CD4-positive, alpha-beta T cell treated with Interleukin-6 at 100 ng/mL for 8 hours (primary cell): ENCODE measurements around the gene IKZF1.
"Not testable (repeated sequence)": the region's sequence is repeated elsewhere in the genome, so short reads cannot be mapped to it uniquely, and the experiment has no call there.

Experiments used
- DNase-seq: peaks from one replicate; pipeline ENCODE4 v3.0.0-alpha.2; 2020; ENCODE audit warnings: mixed read lengths, low spot score

Gene IKZF1

DNA sequence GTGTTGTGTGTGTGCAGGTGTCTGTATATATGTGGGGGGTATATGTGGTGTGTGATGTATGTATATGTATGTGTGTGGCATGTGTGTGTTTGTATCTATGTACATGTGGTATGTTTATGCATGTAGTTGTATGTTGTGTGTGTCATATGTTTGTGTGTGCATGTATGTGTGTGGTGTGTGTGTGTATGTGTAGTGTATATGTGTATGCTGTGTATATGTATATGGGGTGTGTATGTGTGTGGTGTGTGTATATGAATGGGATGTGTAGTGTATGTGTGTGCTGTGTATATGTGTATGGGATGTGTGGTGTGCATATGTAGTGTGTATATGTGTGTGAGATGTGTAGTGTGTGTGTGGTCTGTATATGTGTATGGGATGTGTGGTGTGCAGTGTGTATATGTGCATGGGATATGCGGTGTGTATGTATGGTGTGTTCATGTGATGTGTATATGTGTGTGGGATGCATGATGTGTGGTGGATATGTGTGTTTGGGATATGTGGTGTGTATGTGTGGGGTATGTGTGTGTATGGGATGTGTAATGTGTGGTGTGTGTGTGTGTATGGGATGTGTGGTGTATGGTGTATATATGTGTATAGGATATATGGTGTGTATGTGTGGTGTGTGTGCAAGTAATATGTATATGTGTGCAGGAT is 30.0 kb downstream of the IKZF1 start:
- no peak for DNase-seq

DNA sequence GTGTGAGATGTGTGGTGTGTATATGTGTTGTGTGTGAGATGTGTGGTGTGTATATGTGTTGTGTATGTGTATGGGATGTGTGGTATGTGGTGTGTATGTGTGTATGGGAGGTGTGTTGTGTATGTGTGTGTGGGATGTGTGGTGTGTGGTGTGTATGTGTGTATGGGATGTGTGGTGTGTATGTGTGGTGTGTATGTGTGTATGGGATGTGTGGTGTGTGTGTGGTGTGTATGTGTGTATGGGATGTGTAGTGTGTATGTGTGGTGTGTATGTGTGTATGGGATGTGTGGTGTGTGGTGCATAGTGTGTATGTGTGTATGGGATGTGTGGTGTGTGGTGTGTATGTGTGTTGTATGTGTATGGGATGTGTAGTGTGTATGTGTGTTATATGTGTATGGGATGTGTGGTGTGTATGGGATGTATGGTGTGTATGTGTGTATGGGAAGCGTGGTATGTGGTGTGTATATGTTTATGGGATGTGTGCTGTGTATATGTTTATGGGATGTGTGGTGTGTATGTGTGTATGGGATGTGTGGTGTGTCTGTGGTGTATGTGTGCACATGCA is 30.8 kb downstream of the IKZF1 start:
- DNase-seq = no peak

DNA sequence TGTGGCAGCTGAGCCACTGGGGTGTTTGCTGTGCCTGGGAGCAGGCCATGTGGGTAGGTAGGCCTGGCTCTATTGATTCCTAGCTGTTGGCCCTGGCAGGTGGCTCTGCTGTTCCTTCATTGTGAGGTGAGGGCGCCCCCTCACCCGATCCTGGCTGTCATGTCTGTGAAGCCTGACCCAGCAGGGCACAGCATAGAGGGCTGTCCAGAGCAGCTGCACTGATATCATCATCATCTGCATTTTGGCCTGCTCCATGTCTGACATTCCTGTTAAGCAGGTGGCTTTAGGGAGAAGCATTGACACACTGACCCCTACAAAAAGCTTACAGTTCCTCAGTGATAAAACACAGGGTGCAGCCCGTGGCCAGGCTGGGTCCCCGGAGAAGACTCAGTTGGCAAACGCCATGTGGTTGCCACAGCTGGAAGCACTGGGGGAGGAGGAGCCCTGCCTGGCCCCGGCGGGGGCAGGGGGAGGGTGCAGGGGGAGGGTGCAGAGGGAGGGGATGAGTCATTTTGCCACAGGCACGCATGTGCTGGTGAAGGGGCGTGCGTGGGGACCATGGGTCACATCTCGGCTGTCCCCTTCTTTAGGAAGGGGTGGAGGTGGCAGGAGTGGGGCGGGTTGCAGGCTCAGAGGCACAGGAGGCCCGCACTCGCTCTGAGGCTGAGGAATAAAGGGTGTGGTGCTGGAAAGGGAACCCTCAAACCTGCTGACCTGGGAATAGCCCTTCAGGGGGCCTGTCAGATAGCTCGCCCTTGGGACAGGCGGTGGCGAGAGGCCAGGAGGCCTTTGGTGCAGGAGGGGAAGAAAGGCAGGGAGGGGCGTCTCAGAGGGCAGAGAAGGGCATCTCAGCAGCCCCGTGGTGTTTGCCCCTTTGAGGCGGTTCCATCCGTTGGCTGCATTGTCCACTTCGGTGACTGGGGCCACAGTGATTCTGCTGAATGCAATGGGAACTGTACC is 31.6 kb downstream of the IKZF1 start:
- DNase-seq = peak; percentile 88

DNA sequence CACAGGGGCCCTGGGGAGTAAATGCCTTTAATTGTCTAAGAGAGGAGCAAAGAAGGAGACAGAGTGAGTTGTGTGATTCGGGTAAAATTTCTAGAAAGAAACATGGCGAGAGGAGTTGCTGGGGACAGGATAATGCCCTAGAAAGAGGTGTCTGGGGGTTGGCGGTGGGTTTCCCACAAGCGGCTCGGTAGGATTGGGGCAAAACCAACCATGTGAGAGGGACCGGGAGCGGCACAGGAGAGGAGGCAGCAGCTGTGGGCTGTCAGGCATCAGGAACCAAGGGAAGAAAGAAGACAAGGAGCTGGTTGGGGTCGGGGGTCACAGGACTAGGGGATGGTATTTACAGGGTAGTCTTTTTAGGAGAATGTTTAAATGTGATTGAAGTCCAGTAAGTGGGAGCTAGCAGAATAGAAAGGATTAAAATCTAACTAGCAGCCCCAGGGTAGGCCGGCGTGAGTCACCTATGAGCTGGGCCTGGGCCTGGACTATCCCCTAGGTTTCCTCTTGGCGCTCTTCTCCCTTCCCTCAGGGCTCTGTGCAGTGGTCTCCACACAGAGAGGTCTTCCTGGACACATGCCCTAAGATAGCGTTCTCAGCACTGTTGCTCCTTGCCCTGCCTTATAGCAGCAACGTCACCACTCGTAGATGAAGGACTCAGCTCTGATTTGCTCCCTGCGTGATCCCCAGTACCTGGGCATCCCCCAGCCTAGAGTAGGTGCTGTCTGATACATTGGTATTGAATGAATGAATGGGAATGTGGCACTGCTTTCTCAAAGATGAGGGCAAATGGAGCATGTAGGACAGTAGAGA is 32.6 kb downstream of the IKZF1 start:
- DNase-seq = peak; percentile 47

DNA sequence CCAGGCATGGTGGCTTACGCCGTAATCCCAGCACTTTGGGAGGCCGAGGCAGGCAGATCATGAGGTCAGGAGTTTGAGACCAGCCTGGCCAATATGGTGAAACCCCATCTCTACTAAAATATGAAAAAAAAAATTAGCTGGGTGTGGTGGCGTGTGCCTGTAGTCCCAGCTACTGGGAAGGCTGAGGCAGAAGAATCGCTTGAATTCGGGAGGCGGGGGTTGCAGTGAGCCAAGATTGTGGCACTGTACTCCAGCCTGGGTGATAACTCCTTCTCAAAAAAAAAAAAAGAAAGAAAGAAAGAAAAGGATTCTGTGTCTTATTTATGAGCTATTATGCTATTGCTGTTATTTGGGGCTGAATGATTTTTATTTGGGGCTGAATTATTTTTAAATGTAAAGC is 35.0 kb downstream of the IKZF1 start:
- not testable (repeated sequence) for DNase-seq

DNA sequence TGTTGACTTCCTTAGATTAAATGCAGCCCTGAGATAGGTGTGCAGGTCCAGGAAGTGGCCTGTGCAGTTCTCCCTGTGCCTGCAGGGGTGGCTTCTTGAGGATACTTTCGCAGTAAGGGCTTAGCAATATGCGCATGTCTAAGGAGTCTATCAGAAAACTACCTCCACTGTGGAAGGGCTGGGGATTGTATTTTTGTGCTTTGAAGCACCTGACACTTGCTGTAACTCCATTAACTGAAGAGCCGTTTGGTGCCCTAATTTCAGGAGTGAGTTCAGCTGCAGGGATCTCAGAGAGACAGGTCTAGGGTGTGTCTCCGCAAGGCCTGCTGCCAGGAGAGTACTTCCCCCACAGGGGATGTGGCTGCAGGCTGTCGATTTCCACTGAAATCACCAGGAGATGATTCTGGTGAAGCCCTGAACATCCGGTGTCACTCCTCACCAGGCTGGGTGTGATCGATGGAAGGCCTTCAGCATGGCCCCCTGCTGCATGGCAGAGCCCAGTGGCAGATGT is 35.5 kb downstream of the IKZF1 start:
- DNase-seq = peak; percentile 69

DNA sequence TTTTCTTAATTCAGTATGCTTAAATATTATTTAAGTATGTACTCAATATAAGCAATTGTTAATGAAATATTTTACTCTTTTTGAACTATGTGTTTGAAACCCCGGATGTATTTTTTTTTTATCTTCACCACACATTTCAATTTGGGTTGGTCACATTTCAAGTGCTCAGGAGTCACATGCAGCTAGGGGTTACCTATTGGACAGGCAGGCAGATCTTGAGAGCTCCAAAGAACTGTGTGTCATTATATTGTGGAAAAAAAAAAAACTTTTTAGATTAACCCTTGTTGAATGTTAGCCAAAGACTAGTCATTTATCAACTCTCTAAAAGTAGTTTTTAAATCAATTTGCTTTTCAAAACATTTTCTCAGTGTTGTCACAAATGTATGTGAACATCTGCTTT is 37.2 kb downstream of the IKZF1 start:
- peak; percentile 42 for DNase-seq

DNA sequence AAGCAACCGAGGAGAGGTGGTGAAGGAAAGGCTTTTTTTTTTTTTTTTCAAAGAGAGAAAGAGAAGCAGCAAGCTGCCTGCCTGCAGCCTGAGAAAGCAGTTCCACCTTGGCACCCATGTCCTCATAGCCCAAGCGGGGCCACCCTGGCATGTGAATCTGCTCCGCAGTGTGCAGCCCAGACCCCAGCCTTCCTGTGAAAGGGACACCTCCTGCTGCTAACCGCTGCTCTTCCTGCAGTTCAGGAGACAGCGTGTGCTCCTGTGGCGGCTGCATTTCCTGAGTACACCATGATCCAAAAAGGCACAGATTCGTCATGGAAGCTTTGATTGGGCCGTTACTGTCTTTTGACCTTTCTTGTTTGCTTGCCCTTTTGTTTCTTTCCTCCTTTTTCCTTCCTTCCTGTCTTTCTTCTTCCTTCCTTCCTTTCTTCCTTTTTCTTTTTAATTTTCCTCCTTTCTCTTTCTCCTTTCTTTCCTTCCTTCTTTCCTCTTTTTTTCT is 38.1 kb downstream of the IKZF1 start:
- peak; percentile 61 for DNase-seq

DNA sequence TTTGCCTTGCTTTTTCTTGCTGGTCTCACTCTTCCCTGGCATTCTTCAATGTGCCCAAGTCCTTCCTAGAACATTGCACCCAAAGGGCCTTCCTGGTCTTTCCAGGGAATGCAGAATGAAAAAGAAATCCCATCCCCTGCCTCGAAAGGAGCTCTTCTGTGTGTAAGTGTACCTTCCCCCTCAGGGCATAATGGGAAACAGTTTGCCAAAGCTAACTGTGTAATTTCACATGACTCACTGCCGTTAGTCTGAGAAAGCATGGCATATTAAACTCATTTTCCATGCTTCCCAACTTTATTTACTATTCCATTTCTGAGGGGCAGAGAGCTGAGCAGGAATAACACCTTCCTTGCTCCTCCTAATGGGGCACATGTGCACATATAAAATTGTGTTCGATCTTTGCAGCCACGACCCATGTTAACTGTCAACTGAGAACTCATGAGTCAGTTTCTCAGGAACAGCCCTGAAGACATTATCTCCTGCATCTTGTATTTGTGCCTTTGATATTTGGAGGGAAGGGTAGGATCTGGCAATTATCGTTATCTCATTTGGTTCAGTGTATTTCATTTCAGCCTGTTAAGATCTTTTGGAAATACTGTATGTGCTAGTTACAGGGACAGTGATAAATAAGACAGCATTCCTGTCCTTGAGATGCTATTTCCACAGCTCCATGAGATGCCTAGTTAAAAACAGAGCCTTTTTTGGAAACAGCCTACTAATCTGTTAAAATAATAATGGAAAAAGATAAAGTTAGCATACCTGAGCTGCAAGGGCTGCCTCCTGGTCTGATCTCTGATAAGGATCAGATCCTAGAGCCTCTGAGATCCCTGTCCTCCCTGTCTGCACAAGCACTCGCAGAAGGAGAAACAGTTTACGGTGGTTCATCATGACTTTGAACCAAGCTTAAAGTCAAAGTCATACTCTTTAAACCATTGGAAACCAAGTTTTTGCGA is 42.3 kb downstream of the IKZF1 start:
- DNase-seq = no peak

DNA sequence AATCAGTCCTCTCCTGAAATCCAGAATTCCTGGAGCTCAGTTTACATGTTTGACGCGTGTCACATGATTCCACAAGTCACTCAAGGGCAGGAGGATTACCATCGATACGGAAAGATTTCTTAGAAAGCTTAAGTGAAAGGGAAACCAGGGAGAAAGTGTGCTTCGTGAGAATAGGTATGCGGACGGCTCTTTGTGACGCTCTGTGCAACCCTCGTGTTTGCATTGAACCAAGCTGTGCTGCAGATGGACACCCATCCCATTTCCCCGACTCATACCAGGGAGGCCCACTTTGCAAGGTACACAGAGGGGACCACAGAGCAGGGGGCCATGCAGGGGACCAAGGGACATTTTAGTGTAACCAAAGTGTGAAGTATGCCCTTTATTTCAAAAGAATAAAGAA is 43.2 kb downstream of the IKZF1 start:
- no peak for DNase-seq

DNA sequence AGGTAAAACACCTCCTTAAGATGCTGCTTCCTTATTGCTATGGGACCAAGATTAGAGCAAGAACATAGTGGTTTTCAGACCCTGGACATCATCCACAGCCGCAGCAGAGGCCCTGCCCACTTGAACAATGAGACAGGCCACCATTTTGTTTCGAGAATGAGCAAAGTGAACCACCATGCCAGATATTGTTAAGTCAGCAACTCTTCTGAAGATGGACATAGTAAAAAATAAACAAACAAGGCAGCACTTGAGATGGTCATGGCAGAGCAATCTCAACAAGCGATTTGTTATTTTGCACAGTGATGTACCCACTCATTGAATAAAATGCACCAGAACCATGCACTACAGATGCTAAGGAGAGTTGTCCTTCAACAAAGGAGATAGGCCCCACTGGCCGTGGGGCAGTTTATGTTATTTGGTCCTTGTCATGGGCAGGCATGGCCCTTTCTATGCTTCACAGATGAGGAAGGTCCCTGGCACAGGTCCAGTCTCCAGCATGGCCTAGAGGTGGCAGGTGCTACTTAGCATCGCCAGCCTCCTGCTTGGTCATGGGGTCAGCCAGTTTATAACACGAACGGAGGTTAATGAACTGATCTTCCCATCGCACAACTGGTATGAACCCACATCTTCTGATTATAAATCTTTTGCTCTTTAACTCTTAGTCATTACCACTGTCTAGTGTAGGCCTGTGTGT is 44.1 kb downstream of the IKZF1 start:
- no peak for DNase-seq

DNA sequence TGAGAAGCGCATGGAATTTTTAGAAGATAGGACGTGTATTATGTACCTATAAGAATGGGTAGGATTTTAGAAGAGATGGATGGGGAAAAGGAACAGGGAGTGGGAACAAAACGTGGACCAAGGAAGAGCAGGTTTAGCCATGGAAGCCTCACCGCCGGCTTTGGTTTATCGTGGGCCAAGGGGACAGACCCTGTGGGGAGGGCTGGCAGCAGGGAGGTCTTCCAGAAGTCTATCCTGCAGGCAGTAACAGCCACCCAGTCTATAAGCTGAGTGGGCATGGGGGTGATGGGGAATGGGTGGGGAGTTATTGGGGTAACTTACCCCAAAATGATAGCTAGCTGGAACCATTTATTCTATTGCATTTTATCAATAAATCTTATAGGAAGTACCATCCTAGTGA is 44.9 kb downstream of the IKZF1 start:
- no peak for DNase-seq

DNA sequence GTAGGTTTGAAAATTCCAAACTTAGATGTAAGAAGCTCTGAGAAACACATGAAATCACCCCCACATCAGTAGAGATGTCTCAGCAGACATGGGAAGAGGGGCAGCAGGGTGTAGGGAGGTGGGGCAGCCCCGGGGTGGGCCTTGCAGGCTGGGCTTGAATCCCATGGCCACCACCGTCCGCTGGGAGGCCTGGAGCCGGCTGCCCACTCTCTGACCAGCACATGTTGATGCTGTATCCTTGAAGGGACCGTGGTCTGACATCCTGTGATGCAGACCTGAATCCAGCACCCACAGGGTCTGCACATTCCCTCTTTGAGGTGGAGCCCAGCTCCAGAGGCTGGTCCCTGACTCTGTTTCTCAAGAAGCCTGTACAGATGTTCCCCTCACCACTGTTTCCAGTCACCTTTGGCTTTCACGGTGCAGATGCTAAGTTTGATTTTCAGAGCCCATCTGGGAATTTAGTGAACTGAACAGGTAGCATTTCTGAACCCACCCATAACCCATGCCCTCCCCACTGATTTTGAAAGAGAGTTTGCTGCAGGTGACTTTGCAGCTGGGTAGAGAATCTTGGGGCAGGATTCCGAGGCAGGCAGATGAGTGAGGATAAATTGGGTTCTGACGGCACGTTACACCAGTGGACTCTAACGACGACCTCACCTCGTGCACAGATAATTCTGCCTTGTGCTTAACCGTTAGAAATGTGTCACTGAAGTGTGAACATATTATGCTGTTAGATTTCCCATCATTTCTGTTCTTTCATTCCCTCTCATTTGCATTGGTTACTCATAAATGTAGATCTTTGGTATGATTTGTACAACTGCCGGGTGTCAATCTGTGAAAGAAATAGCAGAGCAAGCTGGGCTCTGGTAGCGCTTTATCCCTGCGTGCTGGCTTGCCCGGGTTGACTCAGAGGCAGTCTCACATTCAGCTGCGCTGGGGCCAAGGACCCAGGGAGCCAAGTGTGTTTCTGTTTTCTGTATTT is 45.7 kb downstream of the IKZF1 start:
- peak; percentile 83 for DNase-seq

DNA sequence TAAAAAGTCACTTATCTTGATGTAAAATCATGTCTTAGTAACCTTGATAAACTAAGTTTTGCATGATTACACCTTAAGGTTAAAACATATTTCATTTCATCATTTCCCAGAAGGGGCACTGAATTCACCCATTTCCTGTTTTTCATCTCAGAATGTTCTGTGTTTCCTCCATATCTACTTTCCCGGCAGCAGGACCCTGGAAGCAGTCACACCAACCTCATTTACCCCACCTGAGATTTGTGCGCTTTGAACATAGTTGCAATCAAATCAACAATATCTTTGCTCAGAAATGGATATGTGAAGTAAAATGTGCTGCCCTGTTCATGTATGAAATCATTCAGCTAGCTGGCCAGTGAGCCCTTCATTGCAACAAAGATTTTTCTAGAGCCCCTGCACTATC is 46.8 kb downstream of the IKZF1 start:
- DNase-seq = peak; percentile 79

DNA sequence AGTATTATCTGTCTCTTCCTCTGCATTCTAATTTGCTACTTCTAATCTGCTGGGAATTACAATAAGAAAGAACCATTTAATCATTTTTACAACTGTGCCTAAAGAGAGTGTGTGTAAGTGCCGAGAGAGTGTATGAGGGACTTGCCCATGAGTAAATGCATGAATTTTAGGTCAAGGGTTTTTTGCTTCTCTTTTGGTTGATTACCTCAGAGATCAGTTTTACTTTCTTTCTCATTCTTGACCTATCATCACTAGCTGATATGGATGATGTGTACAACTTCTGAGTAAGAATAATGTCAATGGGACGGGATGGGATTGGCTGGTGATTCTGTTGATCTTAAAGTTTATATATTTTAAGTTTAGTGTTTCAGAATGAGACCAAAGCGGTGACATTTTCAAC is 47.8 kb downstream of the IKZF1 start:
- peak; percentile 67 for DNase-seq

DNA sequence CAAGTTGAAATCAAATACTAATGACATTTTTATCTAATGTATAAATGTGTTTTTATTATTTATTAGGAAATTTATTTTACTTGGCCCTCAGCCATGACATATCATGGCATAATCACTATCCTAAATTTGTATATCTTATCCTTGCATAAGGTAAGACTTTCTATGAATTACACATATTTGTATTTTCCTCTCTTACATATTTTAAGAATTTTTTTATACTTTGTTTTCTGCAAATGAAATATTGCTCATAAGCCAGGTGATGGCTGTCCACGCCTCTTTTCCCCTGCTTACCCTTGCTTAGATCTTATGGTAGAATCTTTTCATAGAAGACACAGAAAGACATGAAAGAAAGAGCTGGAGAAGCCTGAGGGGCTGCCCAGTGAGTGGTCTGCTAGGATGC is 48.2 kb downstream of the IKZF1 start:
- no peak for DNase-seq

DNA sequence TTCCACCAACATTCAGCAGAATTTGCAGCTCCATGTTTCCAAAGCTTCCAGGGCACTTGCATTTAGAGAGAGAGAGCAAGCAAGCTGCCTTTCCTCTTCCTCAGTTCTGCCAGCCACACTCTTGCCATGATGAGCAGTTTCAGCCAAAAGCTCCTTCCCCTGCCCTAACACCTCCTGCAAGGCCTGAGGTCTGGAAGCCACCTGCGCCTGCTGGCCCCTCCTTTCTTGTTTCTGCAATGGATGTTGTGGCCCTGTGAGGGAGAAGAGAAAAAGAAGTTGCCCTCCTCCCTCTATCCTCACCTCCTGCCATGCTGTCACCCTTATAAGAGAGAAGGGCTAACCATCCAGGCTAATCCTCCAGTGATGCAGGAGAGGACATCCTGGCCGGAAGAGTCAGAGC is 48.7 kb downstream of the IKZF1 start:
- no peak for DNase-seq

DNA sequence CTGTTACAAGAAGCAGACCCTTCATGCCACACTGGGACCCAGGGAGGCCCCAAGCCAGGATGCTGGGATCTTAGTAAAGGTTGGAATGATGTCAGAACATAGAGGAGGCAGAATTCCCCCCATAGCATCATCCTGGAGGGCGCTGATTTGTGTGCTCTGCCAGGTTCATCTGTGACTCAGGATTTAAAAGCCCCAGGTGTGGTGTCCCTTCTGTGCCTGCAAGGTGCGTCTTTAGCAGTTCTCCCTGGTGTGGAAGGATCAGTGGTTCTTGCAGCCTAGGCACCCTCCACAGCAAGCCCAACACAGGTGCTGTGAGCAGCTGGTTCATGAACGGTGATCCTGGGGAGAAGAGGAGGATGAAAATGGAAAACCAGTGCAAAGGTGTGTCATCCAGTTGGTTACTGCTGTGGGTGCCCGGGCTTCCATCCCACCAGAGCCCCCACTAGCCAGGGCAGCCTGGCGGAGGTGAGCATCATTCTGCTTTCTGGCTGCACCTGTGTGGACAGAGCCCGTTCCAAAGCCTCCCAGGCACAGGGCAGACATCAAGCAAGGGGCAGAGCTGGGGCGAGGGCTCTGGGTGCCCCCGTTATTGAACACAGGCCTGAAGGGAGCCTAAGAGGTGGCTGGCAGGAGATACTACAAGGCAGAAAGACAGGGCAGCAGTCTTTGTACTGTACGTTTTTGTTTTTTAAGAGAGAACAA is 49.5 kb downstream of the IKZF1 start:
- DNase-seq = no peak
